Nephron progenitor cell (in vitro differentiated cells): ENCODE measurements around the gene SREBF1.

Source experiments
- DNase-seq: peaks from one replicate; pipeline ENCODE4 v3.0.0; 2021
- H3K27ac Mint-ChIP-seq: 2 replicates; pipeline ENCODE4 v1.8.0; 2021; ENCODE audit warnings: mild to moderate bottlenecking, moderate library complexity, mixed read lengths
- H3K27me3 Mint-ChIP-seq: 2 replicates; pipeline ENCODE4 v1.8.0; 2021; ENCODE audit warnings: mild to moderate bottlenecking, low read depth, mixed read lengths; ENCODE audit not compliant: poor library complexity
- H3K36me3 Mint-ChIP-seq: 2 replicates; pipeline ENCODE4 v1.8.0; 2021; ENCODE audit warnings: low read depth, mixed read lengths
- H3K4me1 Mint-ChIP-seq: 2 replicates; pipeline ENCODE4 v1.8.0; 2021; ENCODE audit warnings: mixed read lengths
- H3K4me3 Mint-ChIP-seq: 2 replicates; pipeline ENCODE4 v1.8.0; 2021; ENCODE audit warnings: mild to moderate bottlenecking, moderate library complexity, mixed read lengths
- H3K9me3 Mint-ChIP-seq: 2 replicates; pipeline ENCODE4 v1.8.0; 2021; ENCODE audit warnings: mild to moderate bottlenecking, moderate library complexity, mixed read lengths
- TF ChIP-seq, protein P1 (sequence below): fragments of 200-600 bp; sonication (generic); IDR thresholded peaks from 2 replicates; pipeline ENCODE4 v1.5.0; 2021; ENCODE audit warnings: antibody characterized with exemption

The SREBF1 gene

DNA sequence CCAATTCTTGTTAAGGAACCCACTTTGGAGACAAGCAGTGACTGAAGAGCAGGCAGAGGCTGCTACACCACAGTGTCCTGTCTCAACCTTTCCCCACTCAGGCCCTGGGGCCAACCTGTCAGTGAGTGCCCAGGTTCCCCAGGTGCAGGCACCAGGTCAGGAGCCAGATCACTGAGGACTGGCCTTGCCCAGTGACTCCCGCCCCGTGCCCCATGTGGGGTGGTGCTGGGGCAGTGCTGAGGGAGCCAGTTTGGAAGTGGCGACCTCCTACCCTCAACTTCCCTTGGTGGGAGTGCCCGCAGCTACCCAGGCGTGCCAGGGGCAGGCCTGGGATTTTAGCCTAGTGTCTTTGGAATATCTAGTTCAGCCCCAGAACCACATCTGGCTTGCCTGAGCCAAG is 29.3 kb downstream of the SREBF1 start:
- H3K4me3 Mint-ChIP-seq = no peak overlapping the region
- H3K4me1 Mint-ChIP-seq = peaks cover 43% of the 10 kb centered on the region
- H3K27ac Mint-ChIP-seq = no peak overlapping the region
- H3K36me3 Mint-ChIP-seq = peaks cover 36% of the 10 kb centered on the region
- H3K9me3 Mint-ChIP-seq = no peaks in the 10 kb centered on the region
- TF ChIP-seq, protein P1, sequence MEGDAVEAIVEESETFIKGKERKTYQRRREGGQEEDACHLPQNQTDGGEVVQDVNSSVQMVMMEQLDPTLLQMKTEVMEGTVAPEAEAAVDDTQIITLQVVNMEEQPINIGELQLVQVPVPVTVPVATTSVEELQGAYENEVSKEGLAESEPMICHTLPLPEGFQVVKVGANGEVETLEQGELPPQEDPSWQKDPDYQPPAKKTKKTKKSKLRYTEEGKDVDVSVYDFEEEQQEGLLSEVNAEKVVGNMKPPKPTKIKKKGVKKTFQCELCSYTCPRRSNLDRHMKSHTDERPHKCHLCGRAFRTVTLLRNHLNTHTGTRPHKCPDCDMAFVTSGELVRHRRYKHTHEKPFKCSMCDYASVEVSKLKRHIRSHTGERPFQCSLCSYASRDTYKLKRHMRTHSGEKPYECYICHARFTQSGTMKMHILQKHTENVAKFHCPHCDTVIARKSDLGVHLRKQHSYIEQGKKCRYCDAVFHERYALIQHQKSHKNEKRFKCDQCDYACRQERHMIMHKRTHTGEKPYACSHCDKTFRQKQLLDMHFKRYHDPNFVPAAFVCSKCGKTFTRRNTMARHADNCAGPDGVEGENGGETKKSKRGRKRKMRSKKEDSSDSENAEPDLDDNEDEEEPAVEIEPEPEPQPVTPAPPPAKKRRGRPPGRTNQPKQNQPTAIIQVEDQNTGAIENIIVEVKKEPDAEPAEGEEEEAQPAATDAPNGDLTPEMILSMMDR = no peak
- DNase-seq = no peak
- H3K27me3 Mint-ChIP-seq = no peaks in the 10 kb centered on the region

DNA sequence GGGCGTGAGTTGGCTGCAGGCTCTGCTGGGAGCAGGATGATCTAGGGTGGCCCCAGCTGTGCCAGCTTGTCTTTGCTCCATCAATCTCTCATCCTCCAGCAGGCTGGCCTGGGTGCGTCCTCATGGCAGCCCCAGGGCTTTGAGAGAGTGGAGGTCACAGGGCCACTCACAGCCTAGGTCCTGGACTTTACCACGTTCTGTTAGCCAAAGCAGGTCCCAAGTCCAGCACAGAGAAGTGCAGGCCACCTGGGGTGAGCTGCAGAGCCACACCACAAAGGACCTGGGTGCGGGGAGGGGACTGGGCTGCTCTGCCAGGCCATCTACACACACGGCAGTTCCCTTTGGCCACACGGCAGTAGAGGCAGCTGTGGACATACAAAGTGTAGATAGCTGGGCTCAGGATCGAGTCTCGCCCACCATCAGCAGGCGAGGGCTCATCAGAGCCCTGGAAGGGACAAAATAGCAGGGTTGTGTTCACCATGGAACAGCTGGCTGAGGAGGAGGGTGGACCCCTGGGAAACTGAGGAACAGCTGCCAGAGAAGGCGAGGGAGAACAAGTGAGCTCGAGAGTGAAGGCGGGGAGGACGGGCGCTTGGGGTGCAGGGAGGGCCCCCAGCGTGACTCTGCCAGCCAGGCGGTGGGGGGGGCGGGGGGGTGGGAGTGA is 30.0 kb downstream of the SREBF1 start:
- DNase-seq = no peak
- TF ChIP-seq, protein P1 = no peak
- no peaks in the 10 kb centered on the region for H3K27me3 Mint-ChIP-seq
- no peak overlapping the region for H3K27ac Mint-ChIP-seq
- H3K4me1 Mint-ChIP-seq = peaks cover 36% of the 10 kb centered on the region
- H3K4me3 Mint-ChIP-seq = no peak overlapping the region
- H3K9me3 Mint-ChIP-seq = no peaks in the 10 kb centered on the region
- H3K36me3 Mint-ChIP-seq = peaks cover 41% of the 10 kb centered on the region

DNA sequence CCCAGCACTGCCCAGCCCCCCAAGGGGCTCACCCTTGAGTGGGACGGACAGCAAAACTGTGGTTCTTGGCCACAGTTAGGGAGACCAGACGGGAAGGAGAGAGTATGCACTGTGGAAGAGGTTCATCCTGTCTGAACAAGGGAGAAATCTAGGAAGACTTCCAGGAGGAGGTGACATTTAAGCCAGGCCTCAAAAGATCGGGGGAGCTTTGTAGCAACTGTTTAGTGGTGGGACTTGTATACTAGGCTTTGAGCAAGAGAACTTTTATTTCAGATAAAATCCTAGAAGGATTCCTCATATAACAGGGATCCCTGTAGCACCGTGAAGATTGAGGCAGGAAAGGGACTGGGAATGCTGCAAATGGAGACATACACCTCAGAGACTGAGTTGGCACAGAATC is 30.8 kb downstream of the SREBF1 start:
- Mint-ChIP-seq H3K4me3 (no peak overlapping the region), H3K27ac (no peak overlapping the region)
- TF ChIP-seq, protein P1 = no peak

DNA sequence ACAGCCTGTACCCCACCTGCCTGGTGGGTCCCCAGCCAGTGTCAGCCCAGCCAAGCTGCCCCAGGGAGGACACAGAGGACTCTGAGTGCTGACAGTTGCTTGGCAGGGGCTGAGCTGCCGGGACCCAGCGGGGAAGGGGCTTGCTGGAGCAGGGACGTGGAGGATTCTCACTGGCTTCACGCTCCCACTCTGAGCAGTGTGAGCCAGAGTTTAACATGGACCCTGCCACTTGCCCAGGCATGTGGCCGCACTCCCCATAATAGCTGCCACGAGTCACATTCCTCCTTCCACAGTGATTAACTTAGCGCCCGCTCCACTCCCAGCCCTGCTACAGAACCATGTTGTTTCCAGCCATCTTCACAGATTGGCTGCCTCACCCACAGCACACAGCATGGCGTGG is 31.2 kb downstream of the SREBF1 start:
- TF ChIP-seq, protein P1 = no peak
- peaks cover 41% of the 10 kb centered on the region for H3K36me3 Mint-ChIP-seq

More for the DNA sequence above, 30.8 kb downstream of the SREBF1 start:
- Mint-ChIP-seq H3K36me3 (peaks cover 41% of the 10 kb centered on the region), H3K4me1 (peaks cover 29% of the 10 kb centered on the region), H3K9me3 (no peaks in the 10 kb centered on the region), H3K27me3 (no peaks in the 10 kb centered on the region)
- DNase-seq = no peak

DNA sequence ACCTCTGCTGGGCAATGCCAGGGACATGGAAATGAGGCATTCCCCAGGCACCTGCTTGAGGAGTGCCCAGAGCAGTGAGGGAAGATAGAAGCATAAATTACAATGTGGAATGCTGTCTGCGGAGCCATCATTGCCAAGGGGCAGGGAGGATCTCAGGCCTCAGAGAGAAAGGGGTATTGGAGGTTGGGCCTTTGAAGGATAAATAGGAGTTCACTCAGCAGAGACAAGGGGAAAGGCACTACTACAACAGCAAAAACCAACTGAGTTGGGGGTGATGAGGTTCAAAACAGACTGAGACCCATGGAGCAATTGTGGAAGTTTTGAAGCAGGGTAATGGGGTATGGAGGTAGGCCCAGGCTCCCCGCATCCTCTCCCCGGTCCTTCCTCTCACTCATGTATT is 32.8 kb downstream of the SREBF1 start:
- no peaks in the 10 kb centered on the region for H3K9me3 Mint-ChIP-seq
- peaks cover 48% of the 10 kb centered on the region for H3K36me3 Mint-ChIP-seq
- H3K27me3 Mint-ChIP-seq = no peaks in the 10 kb centered on the region
- no peak overlapping the region for H3K27ac Mint-ChIP-seq
- H3K4me1 Mint-ChIP-seq = peaks cover 31% of the 10 kb centered on the region
- TF ChIP-seq, protein P1 = no peak
- DNase-seq = no peak
- H3K4me3 Mint-ChIP-seq = no peak overlapping the region

More for the DNA sequence above, 31.2 kb downstream of the SREBF1 start:
- H3K27me3 Mint-ChIP-seq = no peaks in the 10 kb centered on the region
- H3K27ac Mint-ChIP-seq = no peak overlapping the region
- no peak overlapping the region for H3K4me3 Mint-ChIP-seq
- no peaks in the 10 kb centered on the region for H3K9me3 Mint-ChIP-seq
- DNase-seq = no peak
- peaks cover 24% of the 10 kb centered on the region for H3K4me1 Mint-ChIP-seq
